NT2/D1 (cell line): ENCODE results near the gene EXOC2.

Experiments used
- SUZ12 ChIP-seq: IDR thresholded peaks from 2 replicates; pipeline ENCODE4 v1.6.1; 2011; ENCODE audit not compliant: insufficient read length, insufficient read depth; ENCODE audit errors: extremely low read depth
- YY1 ChIP-seq: IDR thresholded peaks from 2 replicates; pipeline ENCODE4 v1.6.1; 2011; ENCODE audit not compliant: insufficient read length, insufficient read depth
- ZNF274 ChIP-seq: IDR thresholded peaks from 2 replicates; pipeline ENCODE4 v1.6.1; 2011; ENCODE audit warnings: mild to moderate bottlenecking, low read depth, low read length

DNA sequence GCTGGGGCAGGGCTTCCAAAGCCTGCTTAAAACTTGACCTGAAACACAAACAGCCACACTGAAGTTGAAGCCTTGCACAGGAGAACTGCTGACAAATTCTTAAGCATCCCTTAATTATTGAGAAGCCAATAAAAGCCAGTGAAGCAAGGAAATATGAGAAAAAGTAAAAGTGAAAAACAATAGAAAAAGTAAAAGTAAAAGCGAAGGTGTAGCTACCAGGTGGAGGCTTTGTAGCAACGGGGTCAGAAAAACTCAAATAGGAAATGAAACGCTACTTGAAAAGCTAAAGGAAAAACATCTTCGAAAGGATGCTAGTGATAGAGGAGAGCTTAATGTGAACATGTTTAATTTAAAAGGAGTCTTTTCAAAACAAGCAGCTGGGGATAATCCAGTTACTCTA lies 203.9 kb downstream of the EXOC2 start:
- TF ChIP-seq ZNF274 (no peak), SUZ12 (no peak), YY1 (no peak)
